OCI-LY1 (cell line): ENCODE data around the gene HTR1E.
"Not testable (repeated sequence)": the region's sequence is repeated elsewhere in the genome, so short reads cannot be mapped to it uniquely, and the experiment has no call there.

ENCODE experiments used
- H2AFZ ChIP-seq: fragments of 200-600 bp; sonication (generic), shearing (Covaris generic); 2 replicates; pipeline ENCODE4 v1.6.0; 2014; ENCODE audit warnings: antibody characterized with exemption, mild to moderate bottlenecking, low read length
- H3F3A ChIP-seq: fragments of 200-600 bp; sonication (generic), shearing (Covaris generic); 2 replicates; pipeline ENCODE4 v1.6.0; 2014; ENCODE audit warnings: mild to moderate bottlenecking, antibody characterized with exemption, low read length, moderate library complexity; ENCODE audit not compliant: insufficient read depth
- H3K27ac ChIP-seq: fragments of 200-600 bp; sonication (generic); 2 replicates; pipeline ENCODE4 v1.5.1; 2014; ENCODE audit warnings: low read length, mixed run types, mild to moderate bottlenecking, low read depth; ENCODE audit not compliant: poor library complexity, severe bottlenecking
- H3K27me3 ChIP-seq: fragments of 200-600 bp; sonication (generic); 2 replicates; pipeline ENCODE4 v1.6.0; 2014; ENCODE audit warnings: antibody characterized with exemption, mild to moderate bottlenecking, low read length, moderate library complexity; ENCODE audit not compliant: insufficient read depth
- H3K36me3 ChIP-seq: fragments of 200-600 bp; sonication (generic); 2 replicates; pipeline ENCODE4 v1.6.1; 2014; ENCODE audit warnings: mild to moderate bottlenecking, antibody characterized with exemption, low read length, moderate library complexity, mixed read lengths; ENCODE audit not compliant: insufficient read depth
- H3K4me1 ChIP-seq: fragments of 200-600 bp; sonication (generic); 2 replicates; pipeline ENCODE4 v1.5.1; 2014; ENCODE audit warnings: mild to moderate bottlenecking, low read length, moderate library complexity; ENCODE audit not compliant: insufficient read depth, severe bottlenecking
- H3K4me2 ChIP-seq: fragments of 200-600 bp; sonication (generic), shearing (Covaris generic); 2 replicates; pipeline ENCODE4 v1.6.1; 2014; ENCODE audit warnings: low read length
- H3K4me3 ChIP-seq: fragments of 200-600 bp; sonication (generic); 2 replicates; pipeline ENCODE4 v1.5.1; 2014; ENCODE audit warnings: low read length, low read depth, mild to moderate bottlenecking, mixed read lengths; ENCODE audit not compliant: poor library complexity, severe bottlenecking
- H3K79me2 ChIP-seq: fragments of 200-600 bp; shearing (Covaris generic); 2 replicates; pipeline ENCODE4 v1.6.1; 2016; ENCODE audit warnings: mixed run types, low read length, mixed read lengths; ENCODE audit not compliant: insufficient read depth
- H3K9ac ChIP-seq: fragments of 200-600 bp; sonication (generic), shearing (Covaris generic); 2 replicates; pipeline ENCODE4 v1.6.1; 2014; ENCODE audit warnings: mild to moderate bottlenecking, low read length, mixed read lengths
- H3K9me2 ChIP-seq: fragments of 200-600 bp; sonication (generic), shearing (Covaris generic); 2 replicates; pipeline ENCODE4 v1.6.1; 2014; ENCODE audit warnings: low read depth, mild to moderate bottlenecking, low read length, mixed read lengths
- H3K9me3 ChIP-seq: fragments of 200-600 bp; shearing (Covaris generic); 2 replicates; pipeline ENCODE4 v1.6.1; 2014; ENCODE audit warnings: low read length, mixed read lengths
- H4K20me1 ChIP-seq: fragments of 200-600 bp; sonication (generic), shearing (Covaris generic); 2 replicates; pipeline ENCODE4 v1.6.0; 2016; ENCODE audit warnings: mild to moderate bottlenecking, low read length; ENCODE audit not compliant: insufficient read depth
- EZH2 ChIP-seq: fragments of 200-600 bp; sonication (generic), shearing (Covaris generic); IDR thresholded peaks from 2 replicates; pipeline ENCODE4 v1.8.0; 2017; ENCODE audit warnings: borderline replicate concordance, mixed run types, mild to moderate bottlenecking, antibody characterized with exemption, low read length, moderate library complexity, mixed read lengths
- TF ChIP-seq, protein P1 (sequence below): fragments of 200-600 bp; sonication (generic), shearing (Covaris generic); IDR thresholded peaks from 2 replicates; pipeline ENCODE4 v1.5.1; 2017; ENCODE audit warnings: mild to moderate bottlenecking, antibody characterized with exemption, low read length, moderate library complexity, mixed read lengths

Gene HTR1E

DNA sequence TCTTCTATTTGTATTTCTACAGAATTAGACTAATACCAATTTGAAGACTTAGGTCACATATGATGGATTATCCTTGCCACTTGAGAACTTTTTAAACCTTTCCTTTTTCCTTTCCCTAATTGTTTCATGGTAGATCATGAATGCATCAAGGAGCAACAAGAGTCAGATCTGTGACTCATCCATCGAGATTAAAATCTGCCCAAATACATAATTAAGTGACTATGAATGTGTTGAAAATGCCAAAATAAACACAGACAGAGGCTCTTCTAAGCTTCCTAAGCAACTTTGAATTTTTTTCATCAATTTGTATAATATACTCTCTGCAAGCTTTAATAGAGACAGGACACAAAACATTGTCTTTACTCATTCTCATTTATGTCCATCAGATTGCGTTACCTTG, 23.5 kb upstream of the HTR1E start:
- H3K4me2 ChIP-seq, result no peak overlapping the region
- H3F3A ChIP-seq, result no peaks in the 10 kb centered on the region
- no peak overlapping the region for H3K4me3 ChIP-seq
- no peaks in the 10 kb centered on the region for H4K20me1 ChIP-seq
- no peaks in the 10 kb centered on the region for H3K79me2 ChIP-seq
- no peak overlapping the region for H3K27ac ChIP-seq
- no peaks in the 10 kb centered on the region for H3K27me3 ChIP-seq
- H3K4me1 ChIP-seq, result no peaks in the 10 kb centered on the region
- no peak for TF ChIP-seq EZH2
- TF ChIP-seq, protein P1, sequence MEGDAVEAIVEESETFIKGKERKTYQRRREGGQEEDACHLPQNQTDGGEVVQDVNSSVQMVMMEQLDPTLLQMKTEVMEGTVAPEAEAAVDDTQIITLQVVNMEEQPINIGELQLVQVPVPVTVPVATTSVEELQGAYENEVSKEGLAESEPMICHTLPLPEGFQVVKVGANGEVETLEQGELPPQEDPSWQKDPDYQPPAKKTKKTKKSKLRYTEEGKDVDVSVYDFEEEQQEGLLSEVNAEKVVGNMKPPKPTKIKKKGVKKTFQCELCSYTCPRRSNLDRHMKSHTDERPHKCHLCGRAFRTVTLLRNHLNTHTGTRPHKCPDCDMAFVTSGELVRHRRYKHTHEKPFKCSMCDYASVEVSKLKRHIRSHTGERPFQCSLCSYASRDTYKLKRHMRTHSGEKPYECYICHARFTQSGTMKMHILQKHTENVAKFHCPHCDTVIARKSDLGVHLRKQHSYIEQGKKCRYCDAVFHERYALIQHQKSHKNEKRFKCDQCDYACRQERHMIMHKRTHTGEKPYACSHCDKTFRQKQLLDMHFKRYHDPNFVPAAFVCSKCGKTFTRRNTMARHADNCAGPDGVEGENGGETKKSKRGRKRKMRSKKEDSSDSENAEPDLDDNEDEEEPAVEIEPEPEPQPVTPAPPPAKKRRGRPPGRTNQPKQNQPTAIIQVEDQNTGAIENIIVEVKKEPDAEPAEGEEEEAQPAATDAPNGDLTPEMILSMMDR, result no peak
- no peak overlapping the region for H3K9ac ChIP-seq
- no peaks in the 10 kb centered on the region for H3K36me3 ChIP-seq
- no peaks in the 10 kb centered on the region for H3K9me2 ChIP-seq
- H3K9me3 ChIP-seq, result no peaks in the 10 kb centered on the region
- no peak overlapping the region for H2AFZ ChIP-seq

DNA sequence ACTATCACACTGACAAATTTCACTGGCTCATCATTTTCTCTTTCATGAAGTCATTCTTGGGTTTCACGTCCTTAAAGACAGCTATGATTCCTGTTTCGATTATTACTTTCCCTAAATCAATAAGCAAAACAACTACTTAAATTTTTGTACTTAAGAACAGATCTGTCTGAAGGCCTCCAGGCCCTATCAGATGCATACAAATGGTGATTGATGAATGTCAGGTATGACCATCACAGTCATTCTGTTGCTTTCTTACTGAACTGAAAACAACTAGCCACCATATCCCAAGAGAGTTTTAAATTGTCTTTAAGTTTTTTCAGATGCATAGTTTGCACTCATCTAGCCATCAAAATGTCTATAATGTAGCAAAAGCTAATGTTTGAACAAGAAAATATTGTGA, 20.9 kb upstream of the HTR1E start:
- Histone ChIP-seq H3K9me3 (no peaks in the 10 kb centered on the region), H3K4me3 (no peak overlapping the region), H4K20me1 (no peaks in the 10 kb centered on the region), H3K4me1 (no peaks in the 10 kb centered on the region), H3K9me2 (no peaks in the 10 kb centered on the region), H3K9ac (no peak overlapping the region), H3K27me3 (no peaks in the 10 kb centered on the region), H3K4me2 (no peak overlapping the region), H3F3A (no peaks in the 10 kb centered on the region), H3K79me2 (no peaks in the 10 kb centered on the region), H2AFZ (no peak overlapping the region), H3K36me3 (no peaks in the 10 kb centered on the region), H3K27ac (no peak overlapping the region)
- TF ChIP-seq, protein P1, result no peak
- no peak for TF ChIP-seq EZH2

DNA sequence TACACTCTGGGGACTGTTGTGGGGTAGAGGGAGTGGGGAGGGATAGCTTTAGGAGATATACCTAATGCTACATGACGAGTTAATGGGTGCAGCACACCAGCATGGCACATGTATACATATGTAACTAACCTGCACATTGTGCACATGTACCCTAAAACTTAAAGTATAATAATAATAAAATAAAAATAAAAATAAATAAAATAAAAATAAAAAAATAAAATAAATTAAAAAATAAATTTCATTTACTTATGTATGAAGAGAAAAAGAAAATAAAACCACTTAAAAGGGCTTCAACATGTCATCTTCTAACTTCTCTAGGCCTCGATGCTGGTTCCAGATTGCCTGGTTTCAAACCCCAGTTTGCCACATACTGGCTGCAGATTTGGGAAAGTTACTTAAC, 10.2 kb upstream of the HTR1E start:
- H2AFZ ChIP-seq, H3K4me1 ChIP-seq, H4K20me1 ChIP-seq, H3K4me3 ChIP-seq, H3K9me2 ChIP-seq, H3K27me3 ChIP-seq, H3K79me2 ChIP-seq, H3K9ac ChIP-seq, H3K9me3 ChIP-seq, H3F3A ChIP-seq, H3K4me2 ChIP-seq, H3K27ac ChIP-seq, H3K36me3 ChIP-seq: not testable (repeated sequence)

DNA sequence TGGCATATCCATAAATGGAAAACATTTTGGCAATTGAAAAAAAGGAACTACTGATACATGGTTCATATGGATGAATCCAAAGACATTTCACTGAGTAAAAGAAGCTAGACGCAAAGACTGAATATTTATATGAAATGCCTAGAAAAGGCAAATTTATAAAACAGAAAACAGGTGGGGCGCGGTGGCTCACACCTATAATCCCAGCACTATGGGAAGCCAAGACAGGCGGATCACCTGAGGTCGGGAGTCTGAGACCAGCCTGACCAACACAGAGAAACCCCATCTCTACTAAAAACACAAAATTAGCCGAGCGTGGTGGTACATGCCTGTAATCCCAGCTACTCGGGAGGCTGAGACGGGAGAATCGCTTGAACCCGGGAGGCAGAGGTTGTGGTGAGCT, 9.5 kb upstream of the HTR1E start:
- not testable (repeated sequence) for H3K9me2 ChIP-seq, H3K4me1 ChIP-seq, H3K27me3 ChIP-seq, H3K36me3 ChIP-seq, H4K20me1 ChIP-seq, H2AFZ ChIP-seq, H3F3A ChIP-seq, H3K27ac ChIP-seq, H3K79me2 ChIP-seq, H3K9me3 ChIP-seq, H3K4me2 ChIP-seq, H3K4me3 ChIP-seq, H3K9ac ChIP-seq
